Stimulated activated naive B cell treated with anti-CD40 and anti-IgM and Interleukin-4, amounts not matched to agents 10 μg/mL and 1 μg/mL and 100 μg/mL, for 72 hours (primary cell): ENCODE measurements around the gene DCAF11.

Experiments used
- ATAC-seq, 2 donors: fragments of 150-1000 bp; cut with Tn5 transposase; replicated peaks; 2 replicates each; pipeline ENCODE4 v1.10.0; 2021; ENCODE audit warnings: moderate library complexity in 1 of 2
- DNase-seq: peaks from one replicate; pipeline ENCODE4 v3.0.0; 2021
- H3K27ac Mint-ChIP-seq: one replicate; pipeline ENCODE4 v1.8.0; 2022; ENCODE audit warnings: mild to moderate bottlenecking, mixed read lengths
- H3K27me3 Mint-ChIP-seq, 2 donors: one replicate each; pipeline ENCODE4 v1.8.0; 2022; ENCODE audit warnings: mixed read lengths in 2 of 2
- H3K36me3 Mint-ChIP-seq, 2 donors: one replicate each; pipeline ENCODE4 v1.8.0; 2022; ENCODE audit warnings: mixed read lengths in 2 of 2, mild to moderate bottlenecking in 1 of 2
- H3K4me1 Mint-ChIP-seq, 2 donors: one replicate each; pipeline ENCODE4 v1.8.0; 2022; ENCODE audit warnings: mixed read lengths in 2 of 2, mild to moderate bottlenecking in 1 of 2
- H3K4me3 Mint-ChIP-seq, 2 donors: one replicate each; pipeline ENCODE4 v1.8.0; 2022; ENCODE audit warnings: mild to moderate bottlenecking in 2 of 2, mixed read lengths in 2 of 2, moderate library complexity in 1 of 2
- H3K9me3 Mint-ChIP-seq, 2 donors: one replicate each; pipeline ENCODE4 v1.8.0; 2022; ENCODE audit warnings: mixed read lengths in 2 of 2, mild to moderate bottlenecking in 1 of 2

DCAF11 gene

DNA sequence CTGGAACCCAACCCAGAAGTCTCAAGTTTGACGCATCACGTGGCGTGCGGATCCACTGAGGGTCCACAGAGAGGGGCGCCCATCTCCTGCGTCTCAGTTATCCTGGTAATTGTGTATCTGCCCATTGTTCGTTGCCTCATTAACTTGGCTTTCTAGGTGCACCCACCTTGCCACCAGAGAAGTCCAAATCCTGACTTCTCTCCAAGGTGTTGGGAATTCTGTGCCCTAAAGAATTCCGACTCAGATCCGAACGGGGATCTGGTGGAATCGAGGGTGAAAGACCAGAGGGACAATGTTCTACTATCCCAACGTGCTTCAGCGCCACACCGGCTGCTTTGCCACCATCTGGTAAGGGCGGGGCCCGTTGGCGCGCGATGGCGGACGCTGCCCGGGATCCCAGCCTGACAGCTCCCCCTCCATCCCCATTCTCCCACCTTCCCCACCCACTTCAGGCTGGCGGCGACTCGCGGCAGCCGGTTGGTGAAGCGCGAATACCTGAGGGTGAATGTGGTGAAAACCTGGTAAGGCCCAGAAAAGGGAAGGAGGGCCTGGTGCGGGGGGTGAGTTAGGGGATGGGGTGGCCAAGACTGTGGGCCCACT lies 57.8 kb downstream of the DCAF11 start:
- Mint-ChIP-seq H3K9me3 (no peaks in the 10 kb centered on the region), H3K27me3 (no peaks in the 10 kb centered on the region), H3K27ac (no peak overlapping the region), H3K36me3 (peaks cover 24 to 29% of the 10 kb centered on the region in 2 donors), H3K4me1 (peaks cover 15 to 26% of the 10 kb centered on the region in 2 donors), H3K4me3 (peak overlapping the region; percentile 84 to 99)
- DNase-seq = no peak
- ATAC-seq = no peak

DNA sequence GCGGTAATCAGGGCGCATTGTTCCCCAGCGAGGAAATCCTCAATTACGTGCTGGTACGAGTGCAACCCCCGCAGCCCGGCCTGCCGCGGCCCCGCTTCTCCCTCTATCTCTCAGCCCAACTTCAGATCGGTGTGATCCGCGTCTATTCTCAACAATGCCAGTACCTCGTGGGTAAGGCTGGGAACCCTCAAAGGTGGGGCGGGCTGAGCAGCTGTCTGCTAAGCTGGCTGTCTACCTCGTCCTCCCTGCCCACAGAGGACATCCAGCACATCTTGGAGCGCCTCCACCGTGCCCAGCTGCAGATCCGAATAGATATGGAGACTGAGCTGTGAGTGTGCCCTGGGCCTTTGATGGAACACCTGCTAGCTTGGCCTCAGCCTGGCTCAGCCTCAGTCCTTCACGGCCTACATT lies 58.3 kb downstream of the DCAF11 start:
- Mint-ChIP-seq H3K4me1 (peaks cover 11 to 26% of the 10 kb centered on the region in 2 donors), H3K36me3 (peaks cover 20 to 27% of the 10 kb centered on the region in 2 donors), H3K27ac (peak overlapping the region; percentile 39), H3K9me3 (no peaks in the 10 kb centered on the region), H3K27me3 (no peaks in the 10 kb centered on the region), H3K4me3 (peak overlapping the region; percentile 25 to 99)
- ATAC-seq (no peak), DNase-seq (no peak)
